Astrocyte (in vitro differentiated cells and primary cell): ENCODE measurements around the gene NPHS1. TPM values are rescaled to one million over a fixed set of nuclear protein-coding genes. Genes with fewer than 3 reads are reported as not detected.
A peak's percentile ranks its signal among the peaks of the same experiment; 100 is the strongest.

ENCODE experiments used
- DNase-seq: peaks from one replicate; pipeline ENCODE4 v3.0.0-alpha.2; 2010; ENCODE audit warnings: low read depth
- FAIRE-seq: peaks from 2 replicates; lab custom pipeline; 2011; peaks lifted over from hg19 to GRCh38; lab: Jason Lieb, UNC
- H2AFZ ChIP-seq: 2 replicates; pipeline ENCODE4 v1.6.0; 2012; ENCODE audit warnings: low read depth, low read length, inconsistent platforms
- H3K27ac ChIP-seq: 2 replicates; pipeline ENCODE4 v1.5.1; 2011; ENCODE audit warnings: low read depth, low read length, inconsistent platforms
- H3K27me3 ChIP-seq: 2 replicates; pipeline ENCODE4 v1.6.0; 2011; ENCODE audit warnings: low read length, inconsistent platforms; ENCODE audit not compliant: insufficient read depth
- H3K36me3 ChIP-seq: 2 replicates; pipeline ENCODE4 v1.5.1; 2011; ENCODE audit warnings: low read length, inconsistent platforms; ENCODE audit not compliant: insufficient read depth
- H3K4me1 ChIP-seq: 2 replicates; pipeline ENCODE4 v1.5.1; 2011; ENCODE audit warnings: low read length, inconsistent platforms; ENCODE audit not compliant: insufficient read depth
- H3K4me2 ChIP-seq: 2 replicates; pipeline ENCODE4 v1.6.0; 2012; ENCODE audit warnings: low read length, inconsistent platforms
- H3K4me3 ChIP-seq: 2 replicates; pipeline ENCODE4 v1.5.1; 2011; ENCODE audit warnings: low read depth, mild to moderate bottlenecking, low read length, inconsistent platforms; ENCODE audit not compliant: insufficient read depth
- H3K79me2 ChIP-seq: 2 replicates; pipeline ENCODE4 v1.6.0; 2012; ENCODE audit warnings: mild to moderate bottlenecking, low read length, inconsistent platforms; ENCODE audit not compliant: insufficient read depth
- H3K9ac ChIP-seq: 2 replicates; pipeline ENCODE4 v1.6.0; 2012; ENCODE audit warnings: mild to moderate bottlenecking, low read length, inconsistent platforms
- H3K9me3 ChIP-seq: 2 replicates; pipeline ENCODE4 v1.5.1; 2012; ENCODE audit warnings: low read depth, mild to moderate bottlenecking, low read length, inconsistent platforms; ENCODE audit not compliant: insufficient read depth
- H4K20me1 ChIP-seq: 2 replicates; pipeline ENCODE4 v1.6.0; 2012; ENCODE audit warnings: low read length, inconsistent platforms; ENCODE audit not compliant: insufficient read depth
- H3K27ac Mint-ChIP-seq: one replicate; pipeline ENCODE4 v1.8.0; 2021; ENCODE audit warnings: mild to moderate bottlenecking, mixed read lengths; ENCODE audit not compliant: unreplicated experiment
- H3K27me3 Mint-ChIP-seq: one replicate; pipeline ENCODE4 v1.8.0; 2021; ENCODE audit warnings: low read depth, mixed read lengths; ENCODE audit not compliant: unreplicated experiment
- H3K36me3 Mint-ChIP-seq: one replicate; pipeline ENCODE4 v1.8.0; 2021; ENCODE audit warnings: low read depth, mixed read lengths; ENCODE audit not compliant: unreplicated experiment
- H3K4me1 Mint-ChIP-seq: one replicate; pipeline ENCODE4 v1.8.0; 2021; ENCODE audit warnings: low read depth, mixed read lengths; ENCODE audit not compliant: unreplicated experiment
- H3K4me3 Mint-ChIP-seq: one replicate; pipeline ENCODE4 v1.8.0; 2021; ENCODE audit warnings: mild to moderate bottlenecking, moderate library complexity, mixed read lengths; ENCODE audit not compliant: unreplicated experiment
- H3K9me3 Mint-ChIP-seq: one replicate; pipeline ENCODE4 v1.8.0; 2021; ENCODE audit warnings: mild to moderate bottlenecking, mixed read lengths; ENCODE audit not compliant: unreplicated experiment
- EZH2 ChIP-seq: IDR thresholded peaks from 2 replicates; pipeline ENCODE4 v1.6.1; 2012; ENCODE audit warnings: mild to moderate bottlenecking, low read length, inconsistent platforms; ENCODE audit not compliant: insufficient read depth
- total RNA-seq: library from RNA; stranded (reverse); gene quantifications from 2 replicates; pipeline ENCODE4 v1.2.1, GENCODE V29; 2021
- TF ChIP-seq, protein P1 (sequence below): IDR thresholded peaks from 2 replicates; pipeline ENCODE4 v1.5.1; 2011; ENCODE audit warnings: low read depth, mild to moderate bottlenecking, inconsistent platforms, low read length, moderate library complexity; ENCODE audit not compliant: insufficient read depth

Gene NPHS1
- total RNA-seq, 1 donor from 2014 or later: not detected

DNA sequence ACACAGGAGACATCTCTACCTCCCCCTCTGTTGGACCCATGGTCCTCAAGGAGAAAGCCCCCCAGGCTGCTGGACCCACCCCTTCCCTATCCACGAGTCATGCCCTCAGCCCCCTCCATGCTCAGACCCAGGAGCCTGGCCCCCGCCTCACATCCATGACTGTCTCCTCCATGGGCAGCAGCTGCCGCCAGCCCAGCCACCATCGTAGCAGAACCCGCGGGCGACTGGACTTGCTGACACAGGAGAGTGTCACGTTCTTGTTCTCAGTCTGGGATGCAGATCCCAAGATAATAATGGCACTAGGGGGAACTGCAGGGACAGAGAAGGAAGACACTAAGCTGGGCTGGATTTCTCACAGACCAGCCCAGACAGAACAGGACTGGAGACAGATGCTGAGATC lies 3.8 kb downstream of the NPHS1 start:
- Mint-ChIP-seq H3K27me3 (peaks cover 79% of the 10 kb centered on the region), H3K36me3 (no peaks in the 10 kb centered on the region), H3K4me3 (no peak overlapping the region), H3K9me3 (peaks cover 9% of the 10 kb centered on the region), H3K4me1 (peaks cover 12% of the 10 kb centered on the region), H3K27ac (no peak overlapping the region)
- H3K27ac ChIP-seq: no peak overlapping the region
- FAIRE-seq: no peak
- H3K4me2 ChIP-seq: no peak overlapping the region
- TF ChIP-seq, protein P1, sequence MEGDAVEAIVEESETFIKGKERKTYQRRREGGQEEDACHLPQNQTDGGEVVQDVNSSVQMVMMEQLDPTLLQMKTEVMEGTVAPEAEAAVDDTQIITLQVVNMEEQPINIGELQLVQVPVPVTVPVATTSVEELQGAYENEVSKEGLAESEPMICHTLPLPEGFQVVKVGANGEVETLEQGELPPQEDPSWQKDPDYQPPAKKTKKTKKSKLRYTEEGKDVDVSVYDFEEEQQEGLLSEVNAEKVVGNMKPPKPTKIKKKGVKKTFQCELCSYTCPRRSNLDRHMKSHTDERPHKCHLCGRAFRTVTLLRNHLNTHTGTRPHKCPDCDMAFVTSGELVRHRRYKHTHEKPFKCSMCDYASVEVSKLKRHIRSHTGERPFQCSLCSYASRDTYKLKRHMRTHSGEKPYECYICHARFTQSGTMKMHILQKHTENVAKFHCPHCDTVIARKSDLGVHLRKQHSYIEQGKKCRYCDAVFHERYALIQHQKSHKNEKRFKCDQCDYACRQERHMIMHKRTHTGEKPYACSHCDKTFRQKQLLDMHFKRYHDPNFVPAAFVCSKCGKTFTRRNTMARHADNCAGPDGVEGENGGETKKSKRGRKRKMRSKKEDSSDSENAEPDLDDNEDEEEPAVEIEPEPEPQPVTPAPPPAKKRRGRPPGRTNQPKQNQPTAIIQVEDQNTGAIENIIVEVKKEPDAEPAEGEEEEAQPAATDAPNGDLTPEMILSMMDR: no peak
- no peak for TF ChIP-seq EZH2
- H2AFZ ChIP-seq: no peak overlapping the region
- no peak overlapping the region for H3K4me3 ChIP-seq
- H3K27me3 ChIP-seq: peaks cover 39% of the 10 kb centered on the region
- H3K9ac ChIP-seq: no peak overlapping the region
- H4K20me1 ChIP-seq: no peaks in the 10 kb centered on the region
- no peak for DNase-seq
- no peaks in the 10 kb centered on the region for H3K36me3 ChIP-seq
- H3K4me1 ChIP-seq: no peaks in the 10 kb centered on the region
- H3K9me3 ChIP-seq: peaks cover 3% of the 10 kb centered on the region
- H3K79me2 ChIP-seq: no peaks in the 10 kb centered on the region

DNA sequence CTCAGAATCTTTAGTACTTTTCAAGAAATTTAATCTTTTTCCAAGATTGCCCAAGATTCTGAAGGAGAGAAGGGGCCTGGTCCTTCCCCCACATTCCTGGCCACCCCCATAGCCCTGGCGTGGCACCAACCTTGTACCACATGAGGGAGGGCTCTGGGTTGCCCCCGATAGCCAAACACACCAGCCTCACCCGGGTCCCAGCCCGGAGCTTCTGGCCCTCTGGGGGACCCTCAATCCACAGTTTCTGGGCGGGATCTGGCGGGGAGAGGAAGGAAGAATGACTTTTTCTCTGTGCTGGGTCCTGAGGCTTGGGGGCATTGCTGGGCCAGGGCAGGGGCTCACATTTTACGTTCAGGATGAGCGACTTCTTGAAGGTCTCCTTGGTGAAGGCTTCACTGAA lies 4.4 kb downstream of the NPHS1 start:
- no peak overlapping the region for H3K4me3 Mint-ChIP-seq
- Histone ChIP-seq H3K27me3 (peaks cover 36% of the 10 kb centered on the region), H3K36me3 (no peaks in the 10 kb centered on the region), H3K9ac (no peak overlapping the region), H3K4me2 (no peak overlapping the region), H3K4me3 (no peak overlapping the region), H2AFZ (no peak overlapping the region), H3K9me3 (peaks cover 3% of the 10 kb centered on the region), H4K20me1 (no peaks in the 10 kb centered on the region), H3K27ac (no peak overlapping the region), H3K4me1 (no peaks in the 10 kb centered on the region), H3K79me2 (no peaks in the 10 kb centered on the region)
- H3K4me1 Mint-ChIP-seq: peaks cover 12% of the 10 kb centered on the region
- peaks cover 11% of the 10 kb centered on the region for H3K9me3 Mint-ChIP-seq
- TF ChIP-seq EZH2: no peak
- TF ChIP-seq, protein P1: no peak
- H3K36me3 Mint-ChIP-seq: no peaks in the 10 kb centered on the region
- H3K27ac Mint-ChIP-seq: no peak overlapping the region
- FAIRE-seq (no peak), DNase-seq (no peak)
- peaks cover 80% of the 10 kb centered on the region for H3K27me3 Mint-ChIP-seq

GRCh38 chr19:35846038-35846668 lies 6.2 kb downstream of the NPHS1 start:
- FAIRE-seq: no peak
- Histone ChIP-seq H2AFZ (no peak overlapping the region), H3K27me3 (peaks cover 30% of the 10 kb centered on the region)

More at GRCh38 chr19:35846038-35846668, 6.2 kb downstream of the NPHS1 start:
- Histone ChIP-seq H3K4me1 (no peaks in the 10 kb centered on the region), H3K9me3 (peaks cover 3% of the 10 kb centered on the region), H3K27ac (no peak overlapping the region), H3K4me3 (no peak overlapping the region), H3K36me3 (no peaks in the 10 kb centered on the region), H4K20me1 (no peaks in the 10 kb centered on the region), H3K9ac (no peak overlapping the region), H3K4me2 (no peak overlapping the region), H3K79me2 (no peaks in the 10 kb centered on the region)
- peaks cover 12% of the 10 kb centered on the region for H3K4me1 Mint-ChIP-seq
- no peak for DNase-seq
- peak overlapping the region; percentile 6 for H3K27ac Mint-ChIP-seq
- H3K9me3 Mint-ChIP-seq: peaks cover 28% of the 10 kb centered on the region
- peak overlapping the region; percentile 67 for H3K4me3 Mint-ChIP-seq
- peaks cover 82% of the 10 kb centered on the region for H3K27me3 Mint-ChIP-seq
- H3K36me3 Mint-ChIP-seq: no peaks in the 10 kb centered on the region
- TF ChIP-seq, protein P1: no peak
- TF ChIP-seq EZH2: peak; percentile 80
